Mononuclear cell (primary cell): ENCODE data around the gene ZMIZ2. TPM values are rescaled to one million over a fixed set of nuclear protein-coding genes. Genes with fewer than 3 reads are reported as not detected.

Experiments used
- H3K27me3 ChIP-seq: 2 replicates; pipeline ENCODE4 v1.6.0; 2011; ENCODE audit warnings: low read length, control low read depth; ENCODE audit not compliant: insufficient read depth
- H3K4me1 ChIP-seq: 2 replicates; pipeline ENCODE4 v1.5.1; 2011; ENCODE audit warnings: mild to moderate bottlenecking, low read length, control low read depth; ENCODE audit not compliant: insufficient read depth
- H3K4me3 ChIP-seq: 2 replicates; pipeline ENCODE4 v1.5.1; 2011; ENCODE audit warnings: mild to moderate bottlenecking, low read length, moderate library complexity
- H3K9me3 ChIP-seq: 2 replicates; pipeline ENCODE4 v1.5.1; 2011; ENCODE audit warnings: low read depth, mild to moderate bottlenecking, control low read depth, low read length
- total RNA-seq: library from RNA; depleted of rRNA; stranded (reverse); fragments of >200 nt; gene quantifications from one replicate; pipeline ENCODE4 v1.2.3, GENCODE V29; 2012

The ZMIZ2 gene
- total RNA-seq, 1 donor = 16.7 TPM

- Histone ChIP-seq H3K4me3 (no peak overlapping the region), H3K9me3 (no peaks in the 10 kb centered on the region), H3K4me1 (no peaks in the 10 kb centered on the region), H3K27me3 (no peaks in the 10 kb centered on the region)
Observed at GRCh38 chr7:44760034-44760580, 11.5 kb downstream of the ZMIZ2 start.

- Histone ChIP-seq H3K27me3 (no peaks in the 10 kb centered on the region), H3K4me3 (no peak overlapping the region), H3K4me1 (no peaks in the 10 kb centered on the region), H3K9me3 (no peaks in the 10 kb centered on the region)
Observed at GRCh38 chr7:44761207-44762161, 12.8 kb downstream of the ZMIZ2 start.

GRCh38 chr7:44762300-44762699 lies 13.7 kb downstream of the ZMIZ2 start:
- Histone ChIP-seq H3K27me3 (no peaks in the 10 kb centered on the region), H3K4me3 (no peak overlapping the region), H3K4me1 (no peaks in the 10 kb centered on the region), H3K9me3 (no peaks in the 10 kb centered on the region)

- Histone ChIP-seq H3K27me3 (no peaks in the 10 kb centered on the region), H3K9me3 (no peaks in the 10 kb centered on the region), H3K4me3 (no peak overlapping the region), H3K4me1 (peaks cover 4% of the 10 kb centered on the region)
Observed at GRCh38 chr7:44762726-44763522, 14.3 kb downstream of the ZMIZ2 start.

- Histone ChIP-seq H3K9me3 (no peaks in the 10 kb centered on the region), H3K27me3 (no peaks in the 10 kb centered on the region), H3K4me1 (peaks cover 15% of the 10 kb centered on the region), H3K4me3 (no peak overlapping the region)
Observed at GRCh38 chr7:44764081-44764480, 15.4 kb downstream of the ZMIZ2 start.

- no peak overlapping the region for H3K4me3 ChIP-seq
- H3K27me3 ChIP-seq = no peaks in the 10 kb centered on the region
- H3K9me3 ChIP-seq = no peaks in the 10 kb centered on the region
- H3K4me1 ChIP-seq = peaks cover 24% of the 10 kb centered on the region
Observed at GRCh38 chr7:44764665-44765578, 16.3 kb downstream of the ZMIZ2 start.

- H3K4me3 ChIP-seq = no peak overlapping the region
- H3K27me3 ChIP-seq = no peaks in the 10 kb centered on the region
- H3K4me1 ChIP-seq = peaks cover 32% of the 10 kb centered on the region
- H3K9me3 ChIP-seq = no peaks in the 10 kb centered on the region
Observed at GRCh38 chr7:44765579-44766415, 17.1 kb downstream of the ZMIZ2 start.

- Histone ChIP-seq H3K27me3 (no peaks in the 10 kb centered on the region), H3K9me3 (no peaks in the 10 kb centered on the region), H3K4me1 (peaks cover 34% of the 10 kb centered on the region), H3K4me3 (no peak overlapping the region)
Observed at GRCh38 chr7:44766416-44766801, 17.8 kb downstream of the ZMIZ2 start.

GRCh38 chr7:44767134-44767911 lies 18.7 kb downstream of the ZMIZ2 start:
- Histone ChIP-seq H3K9me3 (no peaks in the 10 kb centered on the region), H3K27me3 (no peaks in the 10 kb centered on the region), H3K4me3 (no peak overlapping the region), H3K4me1 (peaks cover 34% of the 10 kb centered on the region)

GRCh38 chr7:44767912-44768627 lies 19.4 kb downstream of the ZMIZ2 start:
- Histone ChIP-seq H3K4me1 (peaks cover 34% of the 10 kb centered on the region), H3K4me3 (no peak overlapping the region), H3K27me3 (no peaks in the 10 kb centered on the region), H3K9me3 (no peaks in the 10 kb centered on the region)

GRCh38 chr7:44768628-44769371 lies 20.2 kb downstream of the ZMIZ2 start:
- Histone ChIP-seq H3K9me3 (no peaks in the 10 kb centered on the region), H3K27me3 (no peaks in the 10 kb centered on the region), H3K4me3 (no peak overlapping the region), H3K4me1 (peaks cover 34% of the 10 kb centered on the region)

GRCh38 chr7:44769376-44769775 lies 20.7 kb downstream of the ZMIZ2 start:
- H3K27me3 ChIP-seq = no peaks in the 10 kb centered on the region
- peaks cover 34% of the 10 kb centered on the region for H3K4me1 ChIP-seq
- no peak overlapping the region for H3K4me3 ChIP-seq
- no peaks in the 10 kb centered on the region for H3K9me3 ChIP-seq
